ENCODE measurements around the gene BMP7.
"Not testable (repeated sequence)": the region's sequence is repeated elsewhere in the genome, so short reads cannot be mapped to it uniquely, and the experiment has no call there.

BMP7 gene

DNA sequence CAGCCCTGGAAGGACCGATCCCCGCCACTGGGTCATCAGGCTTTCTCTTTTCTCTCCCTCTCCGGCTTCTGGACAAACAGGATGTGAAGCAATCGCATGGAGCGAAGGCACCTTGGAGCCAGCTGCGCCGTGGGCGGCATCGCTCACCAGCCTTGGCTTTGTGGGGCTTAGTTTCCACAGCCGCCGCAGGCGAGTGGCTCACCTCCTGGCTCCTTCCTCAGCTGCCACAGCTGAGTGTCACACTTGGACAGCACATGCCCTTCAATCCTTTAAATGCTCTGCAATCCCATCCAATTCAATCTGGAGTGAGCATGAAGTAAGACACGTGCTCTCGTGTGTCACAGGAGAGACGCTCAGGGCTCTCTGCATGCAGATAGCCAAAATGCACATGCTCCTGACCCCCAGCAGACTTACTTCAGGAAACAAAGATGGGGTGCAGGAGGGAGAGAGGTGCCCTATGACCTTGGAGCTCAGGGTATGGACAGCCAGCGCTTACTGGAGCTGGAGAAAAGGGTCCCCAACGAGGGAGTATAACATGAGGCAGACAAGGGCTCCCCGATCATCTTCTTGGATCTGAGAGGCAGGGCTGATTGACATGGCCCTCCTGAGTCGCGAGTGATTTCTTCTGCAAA, 70.9 kb downstream of the BMP7 start:
- in situ Hi-C loops (cut with MboI; ENCODE audit: low sequenced_read_pairs): no loop called here

DNA sequence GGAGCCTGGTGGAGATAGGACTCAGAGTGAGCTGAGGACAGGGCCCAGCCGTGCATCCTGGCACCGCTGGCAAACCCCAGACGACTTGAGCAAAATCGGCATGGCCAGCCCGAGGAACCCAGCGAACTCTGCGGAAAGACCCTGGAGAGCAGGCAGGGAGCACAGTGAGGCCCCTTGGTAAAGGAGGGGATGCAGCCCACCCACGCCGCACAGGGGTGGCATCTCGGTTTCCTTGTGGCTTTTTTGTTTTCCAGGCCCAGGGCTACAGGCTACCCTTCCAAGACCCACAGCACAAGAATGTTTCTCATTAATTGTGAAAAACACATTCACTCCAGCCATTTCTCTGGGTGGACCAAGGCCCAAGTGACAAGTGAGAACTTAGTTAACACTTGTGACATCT, 71.4 kb downstream of the BMP7 start:
- in situ Hi-C loops (cut with MboI; ENCODE audit: low sequenced_read_pairs): no loop called here

DNA sequence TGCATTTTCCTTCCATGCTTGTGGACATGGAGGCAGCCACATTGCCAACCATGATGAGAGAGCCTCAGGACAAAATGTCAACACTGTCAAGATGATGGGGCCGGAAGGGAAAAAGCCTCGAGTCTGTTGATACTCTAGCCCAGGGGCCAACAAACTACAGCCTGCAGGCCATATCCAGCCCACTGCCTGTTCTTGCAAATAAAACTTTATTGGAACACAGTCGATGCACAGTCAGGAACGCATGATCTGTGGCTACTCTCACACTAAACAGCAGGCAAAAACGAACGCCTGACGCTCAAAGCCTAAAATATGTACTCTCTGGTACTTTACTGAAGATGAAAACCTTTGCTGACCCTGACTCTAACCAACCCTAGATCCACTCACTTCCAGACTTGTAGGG, 72.3 kb downstream of the BMP7 start:
- in situ Hi-C loops (cut with MboI; ENCODE audit: low sequenced_read_pairs): no loop called here

DNA sequence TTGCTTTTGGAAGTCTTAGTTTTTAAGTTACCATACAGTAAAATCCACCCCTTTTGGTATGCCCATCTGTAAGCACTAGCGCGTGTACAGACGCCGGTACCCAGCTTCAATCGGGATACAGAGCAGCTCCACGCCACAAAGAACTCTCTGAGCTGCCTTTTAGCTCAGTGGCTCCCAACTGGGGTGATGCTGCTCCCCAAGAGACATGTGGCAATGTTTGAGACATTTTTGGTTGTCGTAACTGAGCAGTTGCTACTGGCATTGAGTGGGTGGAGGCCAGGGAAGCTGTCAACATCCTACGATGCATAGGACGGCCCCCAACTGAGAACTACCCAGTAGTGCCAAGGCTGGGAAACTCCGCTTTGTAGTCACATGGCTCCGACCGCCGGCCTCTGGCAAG, 73.3 kb downstream of the BMP7 start:
- in situ Hi-C loops (cut with MboI; ENCODE audit: low sequenced_read_pairs): no loop called here

DNA sequence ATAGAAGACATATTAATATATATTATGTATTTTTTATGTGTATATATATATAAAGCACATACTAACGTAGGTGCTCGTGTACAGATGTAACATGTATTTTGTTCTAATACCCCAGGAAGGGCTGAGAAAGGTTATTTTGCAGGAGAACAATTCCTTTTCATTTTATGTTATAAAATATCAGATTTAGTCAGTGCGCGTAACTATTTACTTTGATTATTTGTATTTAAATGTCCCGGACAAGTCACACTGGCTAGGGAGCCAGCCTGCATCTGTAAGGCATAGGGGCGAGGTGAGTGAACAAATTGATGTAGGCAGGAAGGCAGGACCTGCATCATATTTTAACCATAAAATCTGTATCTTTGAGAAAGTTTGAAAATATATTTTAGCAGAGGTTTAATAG, 74.1 kb downstream of the BMP7 start:
- in situ Hi-C loops (cut with MboI; ENCODE audit: low sequenced_read_pairs): no loop called here

DNA sequence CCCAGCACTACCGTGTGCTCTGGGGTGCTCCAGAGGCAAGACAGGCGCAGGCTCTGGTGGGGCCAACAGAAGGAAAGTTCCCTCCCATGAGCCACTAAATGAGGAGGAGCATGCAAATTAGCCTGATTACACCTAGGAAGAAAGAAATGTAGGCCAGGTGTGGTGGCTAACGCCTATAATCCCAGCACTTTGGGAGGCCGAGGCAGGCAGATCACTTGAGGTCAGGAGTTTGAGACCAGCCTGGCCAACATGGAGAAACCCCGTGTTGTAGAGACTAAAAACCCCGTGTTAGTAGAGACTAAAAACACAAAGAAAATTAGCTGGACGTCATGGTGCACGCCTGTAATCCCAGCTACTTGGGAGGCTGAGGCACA, 75.2 kb downstream of the BMP7 start:
- in situ Hi-C loops (cut with MboI; ENCODE audit: low sequenced_read_pairs): not testable (repeated sequence)

DNA sequence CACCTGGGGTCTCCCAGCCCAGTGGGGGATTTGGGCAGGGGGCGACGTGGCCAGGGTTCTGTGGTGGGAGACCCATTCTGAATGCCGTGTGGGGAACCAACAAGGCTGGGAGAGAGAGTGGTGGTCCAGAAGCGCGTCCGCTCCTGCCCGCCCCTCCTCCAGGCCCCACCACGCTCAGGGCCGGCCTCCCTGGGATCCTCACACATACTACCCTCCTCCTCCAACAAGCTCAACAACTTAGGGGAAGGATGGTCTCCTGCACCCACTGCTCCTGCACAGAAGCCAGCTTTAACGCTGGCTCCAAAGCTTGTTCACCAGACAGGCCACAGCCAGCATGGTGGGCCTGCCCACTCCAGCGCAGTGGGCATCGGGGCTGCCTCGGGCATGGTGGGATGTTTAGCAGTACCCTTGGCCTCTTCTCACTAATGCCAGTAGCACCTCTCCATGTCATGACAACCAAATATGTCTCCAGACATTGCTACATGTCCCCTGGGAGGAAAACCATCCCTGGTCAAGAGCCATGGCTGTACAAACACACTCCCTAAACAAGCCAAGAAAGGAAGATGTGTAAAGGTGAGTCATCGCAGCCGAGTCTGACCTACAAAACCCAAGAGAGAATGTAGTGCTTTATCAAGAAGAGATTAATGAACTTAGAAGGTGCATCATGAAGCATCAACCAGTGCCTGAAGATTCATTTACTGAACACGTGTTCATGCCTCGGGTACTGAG, 75.7 kb downstream of the BMP7 start:
- in situ Hi-C loops (cut with MboI; ENCODE audit: low sequenced_read_pairs): no loop called here

DNA sequence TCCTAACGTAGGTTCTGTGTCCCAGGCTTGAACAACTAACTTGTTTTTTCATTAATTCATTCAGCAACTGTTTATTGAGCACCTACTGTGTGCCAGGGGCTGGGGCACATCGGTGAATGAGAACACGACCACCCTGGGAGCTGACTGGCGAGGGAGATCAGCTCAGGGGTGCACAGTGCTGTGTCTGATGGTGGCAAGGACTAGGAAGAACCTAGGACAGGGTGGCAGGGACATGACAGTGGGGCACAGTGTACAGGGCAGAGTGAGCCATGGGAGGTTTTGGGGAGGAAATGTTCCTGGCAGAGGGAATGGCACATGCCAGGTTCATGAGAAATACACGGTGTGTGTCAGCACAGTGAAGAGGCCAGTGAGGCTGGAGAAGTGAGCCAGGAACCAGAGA, 76.7 kb downstream of the BMP7 start:
- in situ Hi-C loops (cut with MboI; ENCODE audit: low sequenced_read_pairs): no loop called here

DNA sequence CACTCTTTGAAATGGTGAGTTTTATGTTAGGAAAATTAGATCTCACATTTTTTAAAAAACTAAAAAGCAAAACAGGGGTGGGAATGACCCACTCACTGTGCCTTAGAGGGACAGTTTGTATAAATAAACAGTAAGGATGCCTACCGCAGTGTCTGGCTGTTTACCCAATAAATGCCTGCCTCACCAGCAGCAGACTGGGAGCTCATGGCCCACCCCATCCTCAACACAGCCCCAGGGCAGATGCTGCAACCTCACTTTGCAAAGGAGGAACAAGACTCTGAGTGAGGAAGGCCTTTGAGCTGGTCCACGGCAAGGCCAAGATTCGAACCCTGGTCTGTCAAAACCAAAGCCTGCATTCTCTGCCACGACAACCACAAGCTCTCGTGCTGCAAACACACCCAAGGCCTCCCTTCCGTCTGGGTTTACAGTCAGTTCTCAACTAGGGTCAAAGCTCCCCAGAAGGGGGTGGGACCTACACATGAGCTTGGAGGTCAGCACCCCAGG, 77.8 kb downstream of the BMP7 start:
- in situ Hi-C loops (cut with MboI; ENCODE audit: low sequenced_read_pairs): no loop called here

DNA sequence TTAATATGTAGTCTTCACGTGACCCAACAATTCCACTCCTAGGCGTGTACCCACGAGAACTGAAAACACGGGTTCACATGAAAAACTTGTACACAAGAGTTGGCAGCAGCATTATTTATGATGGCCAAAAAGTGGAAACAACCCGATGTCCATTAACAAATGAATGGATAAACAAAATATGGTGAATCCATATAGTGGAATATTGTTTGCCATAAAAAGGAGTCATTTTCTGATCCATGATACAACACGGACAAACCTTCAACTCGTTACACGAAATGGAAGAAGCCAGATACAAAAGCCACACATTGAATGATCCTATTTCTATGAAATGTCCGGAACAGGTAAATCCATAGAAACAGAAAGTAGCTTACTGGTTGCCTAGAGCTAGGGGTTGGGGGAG, 78.4 kb downstream of the BMP7 start:
- in situ Hi-C loops (cut with MboI; ENCODE audit: low sequenced_read_pairs): no loop called here

DNA sequence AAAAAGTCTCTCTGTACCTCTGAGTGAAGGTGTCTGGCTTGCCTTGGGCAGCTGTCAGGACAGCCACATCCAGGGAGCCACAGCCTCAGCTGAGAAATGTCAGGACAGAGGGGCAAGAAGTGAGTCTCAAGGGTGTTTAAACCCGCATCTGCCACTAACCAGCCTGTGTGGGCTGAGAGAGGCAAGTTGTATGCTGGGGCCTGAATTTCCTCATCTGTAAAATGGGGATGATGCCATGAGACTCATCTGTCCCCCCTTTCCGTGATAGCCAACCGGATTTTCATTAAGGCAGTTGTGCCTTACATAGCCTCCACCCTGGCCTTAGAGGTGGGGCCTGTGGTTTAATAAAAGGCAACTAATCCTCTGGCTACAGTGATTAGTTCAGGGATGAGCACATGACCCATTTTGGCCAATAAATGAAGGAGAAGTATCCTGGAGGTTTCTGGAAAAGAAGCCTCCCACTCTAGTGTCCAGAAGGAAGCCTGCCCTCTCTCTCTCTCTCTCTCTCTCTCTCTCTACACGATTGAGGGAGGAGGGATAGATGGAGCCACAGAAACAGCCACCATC, 79.3 kb downstream of the BMP7 start:
- in situ Hi-C loops (cut with MboI; ENCODE audit: low sequenced_read_pairs): no loop called here

DNA sequence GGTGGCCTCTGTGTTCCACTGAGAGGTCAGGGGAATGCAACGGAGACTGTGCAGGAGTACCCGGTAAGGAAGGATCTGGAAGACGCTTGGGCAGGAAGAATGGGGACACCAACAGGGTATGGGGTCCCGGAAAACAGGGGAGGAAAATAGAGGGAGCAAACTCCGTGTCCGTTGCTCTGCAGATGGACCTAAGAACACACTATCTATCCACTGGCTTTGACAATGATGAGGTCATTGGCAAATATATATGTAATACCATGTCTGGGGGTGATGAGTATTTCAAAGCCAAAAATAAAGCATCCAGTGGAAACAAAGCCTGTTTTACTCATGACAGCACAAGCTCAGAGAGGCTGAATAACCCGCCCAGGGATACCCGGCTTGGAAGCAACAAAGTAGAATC, 80.2 kb downstream of the BMP7 start:
- in situ Hi-C loops (cut with MboI; ENCODE audit: low sequenced_read_pairs): no loop called here

DNA sequence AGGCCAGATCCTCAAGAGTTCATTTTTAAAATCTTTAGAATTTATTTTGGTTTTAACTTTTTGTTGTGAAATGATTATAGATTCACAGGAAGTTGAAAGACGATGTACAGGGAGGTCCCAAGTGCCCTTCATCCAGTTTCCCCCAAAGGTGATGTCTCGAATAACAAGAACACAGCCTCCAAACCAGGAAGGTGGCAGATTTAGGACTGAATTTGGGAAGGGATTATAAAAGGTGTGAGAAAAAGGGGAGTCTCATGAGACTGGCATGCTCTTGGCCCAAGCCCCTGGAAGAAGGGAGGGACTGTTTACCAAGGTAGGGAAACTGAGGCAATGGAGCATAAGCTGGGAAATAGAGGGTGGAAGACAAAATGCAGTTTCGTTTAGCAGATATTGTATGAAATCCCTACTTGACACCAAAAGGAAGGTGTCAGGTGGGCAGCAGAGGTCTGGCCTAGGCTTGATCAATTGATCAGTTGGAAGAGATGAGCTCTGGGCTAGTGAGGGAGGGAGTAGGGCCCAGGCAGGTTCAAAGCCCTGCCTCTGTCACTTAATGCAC, 81.2 kb downstream of the BMP7 start:
- in situ Hi-C loops (cut with MboI; ENCODE audit: low sequenced_read_pairs): no loop called here

DNA sequence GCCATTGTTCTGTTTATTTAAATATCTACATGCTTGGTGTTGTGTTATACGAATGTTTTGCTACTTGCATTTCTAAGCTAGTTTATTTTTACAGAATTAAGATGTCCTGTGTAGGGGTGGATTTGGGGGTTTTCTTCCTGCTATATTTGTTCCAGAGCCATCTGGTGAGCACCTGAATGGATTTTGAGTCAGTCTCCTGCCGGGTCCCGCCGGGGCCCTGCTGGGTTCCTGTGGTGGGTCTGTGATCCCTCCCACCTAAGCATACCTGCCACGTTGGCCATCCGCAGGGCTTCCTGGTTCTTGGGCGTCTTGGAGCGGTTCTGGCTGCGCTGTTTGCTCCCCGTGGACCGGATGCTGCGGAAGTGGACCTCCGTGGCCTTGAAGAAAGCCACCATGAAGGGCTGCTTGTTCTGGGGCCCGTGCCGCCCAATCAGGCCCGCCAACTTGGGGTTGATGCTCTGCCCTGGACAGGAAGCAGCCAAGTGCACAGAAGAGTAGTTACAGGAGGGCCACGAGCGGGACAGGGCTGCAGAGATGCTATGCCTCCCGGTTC, 82.9 kb downstream of the BMP7 start:
- in situ Hi-C loops (cut with MboI; ENCODE audit: low sequenced_read_pairs): no loop called here

DNA sequence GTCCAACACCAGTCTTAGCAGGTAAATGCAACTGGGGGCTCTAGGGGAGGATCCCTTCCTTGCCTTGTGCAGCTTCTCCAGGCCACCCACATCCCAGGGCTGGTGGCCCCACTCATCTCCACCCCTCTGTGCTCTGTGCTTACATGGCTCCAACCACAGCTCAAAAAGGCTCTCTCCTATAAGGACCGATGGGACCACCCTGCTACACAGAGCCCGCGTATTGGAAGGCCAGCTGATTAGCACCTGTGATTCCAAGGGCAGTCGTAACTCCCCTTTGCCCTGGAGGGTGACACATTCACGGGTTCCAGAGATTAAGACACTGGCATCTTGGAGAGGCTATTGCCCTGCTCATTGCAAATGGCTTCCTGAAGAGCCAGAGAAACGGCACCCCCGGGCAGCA, 84.8 kb downstream of the BMP7 start:
- in situ Hi-C loops (cut with MboI; ENCODE audit: low sequenced_read_pairs): no loop called here

DNA sequence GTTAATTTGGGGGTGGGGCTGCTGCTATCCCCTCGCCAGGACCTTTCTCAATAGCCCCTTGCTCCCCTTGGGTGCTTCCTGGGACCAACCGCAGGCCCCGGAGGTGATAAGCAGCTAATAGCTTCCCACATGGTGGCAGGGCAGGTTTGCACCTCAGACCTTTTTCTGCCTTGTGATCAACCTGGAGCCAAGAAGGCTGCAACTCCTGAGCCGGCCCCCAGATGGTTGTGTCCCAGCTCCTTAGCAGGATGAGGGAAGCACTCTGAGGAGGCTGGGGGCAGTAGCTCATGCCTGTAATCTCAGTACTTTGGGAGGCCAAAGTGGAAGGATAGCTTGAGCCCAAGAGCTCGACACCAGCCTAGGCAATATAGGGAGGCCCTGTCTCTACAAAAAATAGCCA, 85.5 kb downstream of the BMP7 start:
- in situ Hi-C loops (cut with MboI; ENCODE audit: low sequenced_read_pairs): no loop called here

DNA sequence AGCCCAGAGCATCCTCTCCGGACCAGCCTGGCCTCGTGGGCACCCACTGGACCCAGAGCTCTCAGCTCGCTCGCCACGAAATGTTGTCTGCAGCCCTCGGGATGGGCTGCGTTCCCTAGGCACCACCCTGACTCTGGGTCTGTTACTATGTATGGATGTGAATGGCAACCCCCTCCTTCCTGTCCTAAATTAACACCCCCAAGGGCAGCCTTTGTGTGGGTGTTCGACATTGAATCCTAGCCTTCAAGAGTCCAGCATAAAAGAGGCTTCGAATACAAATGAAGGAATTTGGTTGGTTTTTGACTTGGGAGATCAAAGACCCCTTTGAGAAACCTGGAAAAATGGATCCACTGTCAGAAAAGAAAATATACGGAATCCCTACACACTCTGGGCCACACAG, 86.1 kb downstream of the BMP7 start:
- in situ Hi-C loops (cut with MboI; ENCODE audit: low sequenced_read_pairs): no loop called here

DNA sequence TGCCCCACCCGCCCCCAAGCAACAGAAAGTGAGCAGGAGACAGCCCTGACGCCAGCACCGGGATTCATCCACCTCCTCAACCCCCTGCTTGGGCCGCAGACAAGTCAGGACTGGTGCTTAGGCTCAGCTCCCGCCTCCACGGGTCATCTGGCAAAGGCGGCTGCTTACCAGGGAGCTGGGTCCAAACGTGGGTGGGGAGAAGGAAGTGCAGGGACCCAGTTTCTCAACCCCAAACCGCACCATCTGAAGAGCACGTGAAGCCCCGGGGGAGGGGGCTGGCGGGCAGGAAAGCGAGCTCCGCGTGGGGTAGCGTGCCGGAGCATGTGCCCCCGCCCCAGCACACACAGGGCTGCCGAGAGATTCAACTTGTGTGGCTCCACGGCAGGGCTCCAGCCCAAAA, 87.2 kb downstream of the BMP7 start:
- in situ Hi-C loops (cut with MboI; ENCODE audit: low sequenced_read_pairs): no loop called here

DNA sequence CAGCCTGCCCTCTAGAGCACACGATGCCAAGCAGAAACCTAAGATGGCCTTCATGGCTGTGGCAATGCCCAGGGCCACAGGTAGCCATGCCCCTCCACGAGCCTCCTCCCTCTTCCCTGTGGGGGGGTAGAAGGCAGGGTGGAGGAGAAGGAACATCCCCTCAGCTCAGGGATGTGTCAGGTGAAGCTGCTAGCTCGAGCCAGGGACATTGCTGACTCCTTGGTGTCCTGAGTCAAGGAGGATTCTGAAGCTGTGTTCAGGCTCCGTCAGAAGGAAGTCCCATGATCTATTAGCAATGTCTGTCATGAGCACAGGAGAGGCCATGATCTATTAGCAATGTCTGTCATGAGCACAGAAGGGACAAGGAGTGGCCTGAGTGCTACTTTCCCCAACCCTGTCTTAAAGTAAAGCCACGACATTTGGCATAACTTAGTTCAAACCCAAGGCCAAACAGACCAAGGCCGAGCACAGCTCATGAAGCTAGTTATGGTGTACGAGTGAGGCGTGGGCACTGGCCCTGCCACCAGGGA, 87.8 kb downstream of the BMP7 start:
- in situ Hi-C loops (cut with MboI; ENCODE audit: low sequenced_read_pairs): no loop called here

DNA sequence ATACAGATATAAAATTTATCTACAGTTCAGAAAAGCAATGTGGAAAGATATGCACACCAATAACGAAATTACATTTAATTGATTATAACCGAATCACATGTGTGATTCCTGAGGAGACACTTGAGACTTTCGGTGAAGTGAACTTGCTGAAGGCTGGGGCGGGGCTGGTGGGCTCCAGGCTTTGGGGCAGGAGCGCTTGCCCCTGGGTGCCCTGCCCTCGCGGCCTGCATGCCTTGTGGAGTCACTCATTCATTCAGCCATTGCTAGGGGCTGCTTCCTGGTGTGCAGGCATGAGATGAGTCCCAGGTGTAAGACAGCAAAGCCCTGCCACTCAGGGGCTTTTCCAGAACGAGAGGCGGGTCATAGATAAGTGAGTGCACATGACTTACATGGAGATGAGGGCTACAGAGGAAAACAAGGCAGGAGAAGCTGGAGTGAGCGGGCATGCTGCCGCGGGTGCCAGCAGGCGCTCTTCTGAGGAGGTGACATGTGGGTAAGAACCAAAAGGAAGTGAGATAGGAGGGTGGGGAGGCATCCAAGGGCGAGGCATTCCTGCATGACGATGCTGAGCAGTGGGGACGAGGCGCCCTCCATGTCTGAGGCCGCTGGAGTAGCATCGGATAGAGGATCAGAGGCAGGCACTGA, 88.7 kb downstream of the BMP7 start:
- in situ Hi-C loops (cut with MboI; ENCODE audit: low sequenced_read_pairs): no loop called here

DNA sequence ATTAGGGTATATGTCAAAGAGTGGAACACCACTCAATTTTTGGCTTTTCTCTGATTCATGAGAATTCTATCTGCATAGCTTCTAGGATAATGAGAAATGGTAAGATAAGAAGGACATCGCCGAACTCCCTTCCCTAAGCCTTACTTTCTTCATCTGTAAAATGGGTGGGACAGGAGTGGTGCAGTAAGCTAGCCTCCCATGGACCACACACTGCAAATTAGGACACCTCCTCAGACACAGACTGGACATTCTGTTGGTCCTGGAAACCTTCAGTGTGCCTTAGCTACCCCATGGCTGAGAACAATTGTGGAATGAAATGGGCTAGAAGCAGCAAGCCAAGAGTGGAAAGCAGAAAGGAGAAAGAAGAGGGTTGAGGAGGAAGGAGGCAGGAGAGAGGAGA, 89.6 kb downstream of the BMP7 start:
- in situ Hi-C loops (cut with MboI; ENCODE audit: low sequenced_read_pairs): no loop called here

Measured in HL-60/S4 treated with phorbol 12-myristate 13-acetate at 8.2 ng/mL for 4 days and 3 days (cell line).